Suprapubic skin (tissue), 4 donors: Measurements from ENCODE around the gene GIMAP4.

Experiments used
- CTCF ChIP-seq, 2 donors: fragments of 200-600 bp in 1 of 2; fragments of 450-650 bp in 1 of 2; sonication (generic) in 1 of 2; IDR thresholded peaks; one replicate each; pipeline ENCODE4 v1.5.1; 2016 to 2019; ENCODE audit warnings: antibody characterized with exemption in 2 of 2, mild to moderate bottlenecking in 1 of 2, moderate library complexity in 1 of 2
- EP300 ChIP-seq: sonication (generic); formaldehyde crosslinking; IDR thresholded peaks from one replicate; pipeline ENCODE4 v1.6.1; 2017; ENCODE audit warnings: antibody characterized with exemption
- POLR2AphosphoS5 ChIP-seq, 3 donors: sonication (generic); formaldehyde crosslinking; IDR thresholded peaks; one replicate each; pipeline ENCODE4 v1.6.1; 2017; ENCODE audit warnings: antibody characterized with exemption in 3 of 3

- TF ChIP-seq POLR2AphosphoS5 (IDR thresholded peaks at IDR 0.05) (no peak), CTCF (IDR thresholded peaks at IDR 0.05) (no peak), EP300 (no peak)
These were observed 14.0 kb upstream of the GIMAP4 start for GRCh38 chr7:150553163-150553562.
